ENCODE results near the gene ADRB2. TPM values are rescaled to one million over a fixed set of nuclear protein-coding genes. Genes with fewer than 3 reads are reported as not detected.

ADRB2 gene
- total and polyA plus RNA-seq, 4 donors = 1.2 to 7.6 (median 3.8) TPM

DNA sequence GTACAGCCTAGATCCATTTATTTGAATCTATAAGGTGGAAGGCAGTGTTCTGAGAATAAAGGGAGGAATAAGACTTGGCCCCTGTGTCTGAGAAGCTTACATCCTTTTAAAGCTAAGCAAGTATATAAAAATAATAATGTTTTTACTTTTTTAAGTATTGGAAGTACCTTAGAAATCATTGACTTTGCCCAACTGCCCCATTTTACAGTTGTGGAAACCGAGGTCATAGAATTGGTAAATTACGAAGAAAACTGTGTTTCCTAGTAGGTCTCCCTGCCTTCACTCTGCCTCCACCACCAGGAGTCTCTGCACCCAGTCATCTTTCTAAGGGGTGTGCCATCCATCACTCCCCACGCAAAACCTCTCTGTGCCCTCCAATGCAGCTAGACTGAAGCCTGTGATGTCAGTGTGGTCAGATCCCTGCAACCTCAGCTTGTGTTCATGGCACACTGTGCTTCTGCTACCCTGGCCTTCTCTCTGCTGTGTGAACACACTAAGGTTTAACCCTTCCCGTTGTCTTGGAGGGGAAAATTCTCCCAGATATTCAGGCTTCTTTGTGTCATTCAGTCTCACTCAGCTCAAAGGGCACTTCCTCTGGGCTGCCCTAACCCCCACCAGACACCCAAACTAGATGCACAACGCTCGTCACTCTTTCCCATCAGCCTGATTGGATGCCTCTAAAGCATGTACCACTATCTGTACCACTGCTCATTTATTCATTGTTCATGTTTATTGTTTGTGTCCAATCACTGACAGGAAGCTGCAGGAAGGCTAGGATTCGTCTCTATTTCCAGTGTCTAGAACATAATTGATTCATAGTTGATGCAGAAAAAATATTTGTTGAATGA is 18.2 kb downstream of the ADRB2 start:
- H3K27ac ChIP-seq (ENCODE audit: low read depth in 1 of 2, low read length in 2 of 2) = no peak overlapping the region
- H3K9ac ChIP-seq (ENCODE audit: low read depth in 1 of 2, low read length in 2 of 2) = no peak overlapping the region
- TF ChIP-seq, protein P1, sequence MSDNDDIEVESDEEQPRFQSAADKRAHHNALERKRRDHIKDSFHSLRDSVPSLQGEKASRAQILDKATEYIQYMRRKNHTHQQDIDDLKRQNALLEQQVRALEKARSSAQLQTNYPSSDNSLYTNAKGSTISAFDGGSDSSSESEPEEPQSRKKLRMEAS (IDR thresholded peaks at IDR 0.05) = no peak
- TF ChIP-seq GABPA (IDR thresholded peaks at IDR 0.05 in 1 of 2, conservative IDR thresholded peaks at IDR 0.05 in 1 of 2) (no peak), HNF4G (IDR thresholded peaks at IDR 0.05) (no peak), FOXA2 (IDR thresholded peaks at IDR 0.05) (no peak), JUND (IDR thresholded peaks at IDR 0.05) (no peak), YY1 (IDR thresholded peaks at IDR 0.05) (no peak), EGR1 (IDR thresholded peaks at IDR 0.05; ENCODE audit: low read depth in 2 of 2) (no peak), TAF1 (conservative IDR thresholded peaks at IDR 0.05) (no peak), RAD21 (IDR thresholded peaks at IDR 0.05) (no peak)
- TF ChIP-seq, protein P2, sequence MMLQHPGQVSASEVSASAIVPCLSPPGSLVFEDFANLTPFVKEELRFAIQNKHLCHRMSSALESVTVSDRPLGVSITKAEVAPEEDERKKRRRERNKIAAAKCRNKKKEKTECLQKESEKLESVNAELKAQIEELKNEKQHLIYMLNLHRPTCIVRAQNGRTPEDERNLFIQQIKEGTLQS (IDR thresholded peaks at IDR 0.05) = no peak
- TF ChIP-seq, protein P3, sequence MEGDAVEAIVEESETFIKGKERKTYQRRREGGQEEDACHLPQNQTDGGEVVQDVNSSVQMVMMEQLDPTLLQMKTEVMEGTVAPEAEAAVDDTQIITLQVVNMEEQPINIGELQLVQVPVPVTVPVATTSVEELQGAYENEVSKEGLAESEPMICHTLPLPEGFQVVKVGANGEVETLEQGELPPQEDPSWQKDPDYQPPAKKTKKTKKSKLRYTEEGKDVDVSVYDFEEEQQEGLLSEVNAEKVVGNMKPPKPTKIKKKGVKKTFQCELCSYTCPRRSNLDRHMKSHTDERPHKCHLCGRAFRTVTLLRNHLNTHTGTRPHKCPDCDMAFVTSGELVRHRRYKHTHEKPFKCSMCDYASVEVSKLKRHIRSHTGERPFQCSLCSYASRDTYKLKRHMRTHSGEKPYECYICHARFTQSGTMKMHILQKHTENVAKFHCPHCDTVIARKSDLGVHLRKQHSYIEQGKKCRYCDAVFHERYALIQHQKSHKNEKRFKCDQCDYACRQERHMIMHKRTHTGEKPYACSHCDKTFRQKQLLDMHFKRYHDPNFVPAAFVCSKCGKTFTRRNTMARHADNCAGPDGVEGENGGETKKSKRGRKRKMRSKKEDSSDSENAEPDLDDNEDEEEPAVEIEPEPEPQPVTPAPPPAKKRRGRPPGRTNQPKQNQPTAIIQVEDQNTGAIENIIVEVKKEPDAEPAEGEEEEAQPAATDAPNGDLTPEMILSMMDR (IDR thresholded peaks at IDR 0.05; ENCODE audit: low read depth, low read length, missing input control) = no peak
- TF ChIP-seq, protein P4, sequence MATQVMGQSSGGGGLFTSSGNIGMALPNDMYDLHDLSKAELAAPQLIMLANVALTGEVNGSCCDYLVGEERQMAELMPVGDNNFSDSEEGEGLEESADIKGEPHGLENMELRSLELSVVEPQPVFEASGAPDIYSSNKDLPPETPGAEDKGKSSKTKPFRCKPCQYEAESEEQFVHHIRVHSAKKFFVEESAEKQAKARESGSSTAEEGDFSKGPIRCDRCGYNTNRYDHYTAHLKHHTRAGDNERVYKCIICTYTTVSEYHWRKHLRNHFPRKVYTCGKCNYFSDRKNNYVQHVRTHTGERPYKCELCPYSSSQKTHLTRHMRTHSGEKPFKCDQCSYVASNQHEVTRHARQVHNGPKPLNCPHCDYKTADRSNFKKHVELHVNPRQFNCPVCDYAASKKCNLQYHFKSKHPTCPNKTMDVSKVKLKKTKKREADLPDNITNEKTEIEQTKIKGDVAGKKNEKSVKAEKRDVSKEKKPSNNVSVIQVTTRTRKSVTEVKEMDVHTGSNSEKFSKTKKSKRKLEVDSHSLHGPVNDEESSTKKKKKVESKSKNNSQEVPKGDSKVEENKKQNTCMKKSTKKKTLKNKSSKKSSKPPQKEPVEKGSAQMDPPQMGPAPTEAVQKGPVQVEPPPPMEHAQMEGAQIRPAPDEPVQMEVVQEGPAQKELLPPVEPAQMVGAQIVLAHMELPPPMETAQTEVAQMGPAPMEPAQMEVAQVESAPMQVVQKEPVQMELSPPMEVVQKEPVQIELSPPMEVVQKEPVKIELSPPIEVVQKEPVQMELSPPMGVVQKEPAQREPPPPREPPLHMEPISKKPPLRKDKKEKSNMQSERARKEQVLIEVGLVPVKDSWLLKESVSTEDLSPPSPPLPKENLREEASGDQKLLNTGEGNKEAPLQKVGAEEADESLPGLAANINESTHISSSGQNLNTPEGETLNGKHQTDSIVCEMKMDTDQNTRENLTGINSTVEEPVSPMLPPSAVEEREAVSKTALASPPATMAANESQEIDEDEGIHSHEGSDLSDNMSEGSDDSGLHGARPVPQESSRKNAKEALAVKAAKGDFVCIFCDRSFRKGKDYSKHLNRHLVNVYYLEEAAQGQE (IDR thresholded peaks at IDR 0.05) = no peak
- H3K4me1 ChIP-seq (ENCODE audit: control insufficient read depth in 4 of 4, insufficient read depth in 4 of 4, low read length in 3 of 4) = peaks cover 0 to 17% (median 8%) of the 10 kb centered on the region in 4 donors
- H3K27me3 ChIP-seq (ENCODE audit: control insufficient read depth in 4 of 4, insufficient read depth in 4 of 4, low read length in 3 of 4) = no peaks in the 10 kb centered on the region
- H3K36me3 ChIP-seq (ENCODE audit: control insufficient read depth in 4 of 4, insufficient read depth in 3 of 4, low read depth in 1 of 4, low read length in 3 of 4) = peaks cover 0 to 2% (median 0%) of the 10 kb centered on the region in 4 donors
- no peaks in the 10 kb centered on the region for H3K9me3 ChIP-seq (ENCODE audit: control insufficient read depth in 4 of 4, low read length in 3 of 4)
- DNase-seq (ENCODE audit: low spot score) = no peak
- no peak overlapping the region for H3K4me3 ChIP-seq (ENCODE audit: low read depth in 1 of 3, low read length in 3 of 3)
- 81% methylated on average over 7 of the region's 7 CpGs for WGBS

DNA sequence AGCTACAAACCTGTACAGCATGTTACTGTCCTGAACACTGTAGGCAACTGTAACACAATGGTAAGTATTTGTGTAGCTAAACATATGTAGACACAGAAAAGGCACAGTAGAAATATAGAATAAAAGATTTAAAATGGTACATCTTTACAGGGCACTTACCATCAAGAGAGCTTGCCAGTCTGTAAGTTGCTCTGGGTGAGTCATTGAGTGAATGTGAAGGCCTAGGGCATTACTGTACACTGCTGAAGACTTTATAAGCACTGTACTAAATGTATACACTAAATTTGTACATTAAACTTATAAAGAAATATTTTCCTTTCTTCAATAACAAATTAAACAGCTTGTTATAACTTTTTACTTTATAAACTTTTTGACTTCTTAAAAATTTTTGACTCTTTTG is 20.5 kb downstream of the ADRB2 start:
- peaks cover 0 to 2% (median 0%) of the 10 kb centered on the region in 4 donors for H3K36me3 ChIP-seq (ENCODE audit: control insufficient read depth in 4 of 4, insufficient read depth in 3 of 4, low read depth in 1 of 4, low read length in 3 of 4)
- H3K9ac ChIP-seq (ENCODE audit: low read depth in 1 of 2, low read length in 2 of 2) = no peak overlapping the region
- no peaks in the 10 kb centered on the region for H3K9me3 ChIP-seq (ENCODE audit: control insufficient read depth in 4 of 4, low read length in 3 of 4)
- DNase-seq (ENCODE audit: low spot score) = no peak
- TF ChIP-seq SP1 (IDR thresholded peaks at IDR 0.05) (no peak), RXRA (IDR thresholded peaks at IDR 0.05) (no peak), GABPA (IDR thresholded peaks at IDR 0.05 in 1 of 2, conservative IDR thresholded peaks at IDR 0.05 in 1 of 2) (no peak), FOXA2 (IDR thresholded peaks at IDR 0.05) (no peak), EGR1 (IDR thresholded peaks at IDR 0.05; ENCODE audit: low read depth in 2 of 2) (no peak), HNF4G (IDR thresholded peaks at IDR 0.05) (no peak), HNF4A (conservative IDR thresholded peaks at IDR 0.05) (no peak), FOXA1 (IDR thresholded peaks at IDR 0.05) (no peak), TAF1 (conservative IDR thresholded peaks at IDR 0.05) (no peak), RAD21 (IDR thresholded peaks at IDR 0.05) (no peak)
- TF ChIP-seq, protein P1 (IDR thresholded peaks at IDR 0.05) = no peak
- TF ChIP-seq, protein P4 (IDR thresholded peaks at IDR 0.05) = no peak
- TF ChIP-seq, protein P5, sequence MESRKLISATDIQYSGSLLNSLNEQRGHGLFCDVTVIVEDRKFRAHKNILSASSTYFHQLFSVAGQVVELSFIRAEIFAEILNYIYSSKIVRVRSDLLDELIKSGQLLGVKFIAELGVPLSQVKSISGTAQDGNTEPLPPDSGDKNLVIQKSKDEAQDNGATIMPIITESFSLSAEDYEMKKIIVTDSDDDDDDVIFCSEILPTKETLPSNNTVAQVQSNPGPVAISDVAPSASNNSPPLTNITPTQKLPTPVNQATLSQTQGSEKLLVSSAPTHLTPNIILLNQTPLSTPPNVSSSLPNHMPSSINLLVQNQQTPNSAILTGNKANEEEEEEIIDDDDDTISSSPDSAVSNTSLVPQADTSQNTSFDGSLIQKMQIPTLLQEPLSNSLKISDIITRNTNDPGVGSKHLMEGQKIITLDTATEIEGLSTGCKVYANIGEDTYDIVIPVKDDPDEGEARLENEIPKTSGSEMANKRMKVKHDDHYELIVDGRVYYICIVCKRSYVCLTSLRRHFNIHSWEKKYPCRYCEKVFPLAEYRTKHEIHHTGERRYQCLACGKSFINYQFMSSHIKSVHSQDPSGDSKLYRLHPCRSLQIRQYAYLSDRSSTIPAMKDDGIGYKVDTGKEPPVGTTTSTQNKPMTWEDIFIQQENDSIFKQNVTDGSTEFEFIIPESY (IDR thresholded peaks at IDR 0.05) = no peak
- no peaks in the 10 kb centered on the region for H3K27me3 ChIP-seq (ENCODE audit: control insufficient read depth in 4 of 4, insufficient read depth in 4 of 4, low read length in 3 of 4)
- H3K4me1 ChIP-seq (ENCODE audit: control insufficient read depth in 4 of 4, insufficient read depth in 4 of 4, low read length in 3 of 4) = peaks cover 0 to 5% (median 3%) of the 10 kb centered on the region in 4 donors
- H3K4me3 ChIP-seq (ENCODE audit: low read depth in 1 of 3, low read length in 3 of 3) = no peak overlapping the region
- H3K27ac ChIP-seq (ENCODE audit: low read depth in 1 of 2, low read length in 2 of 2) = no peak overlapping the region

Measured in liver (tissue), 9 donors.